ENCODE data around the gene PGAP3. TPM values are rescaled to one million over a fixed set of nuclear protein-coding genes. Genes with fewer than 3 reads are reported as not detected.
A peak's percentile ranks its signal among the peaks of the same experiment; 100 is the strongest.

Gene PGAP3
- total and polyA plus RNA-seq, 2 donors from 2014 or later = 33.8 to 48.5 TPM

DNA sequence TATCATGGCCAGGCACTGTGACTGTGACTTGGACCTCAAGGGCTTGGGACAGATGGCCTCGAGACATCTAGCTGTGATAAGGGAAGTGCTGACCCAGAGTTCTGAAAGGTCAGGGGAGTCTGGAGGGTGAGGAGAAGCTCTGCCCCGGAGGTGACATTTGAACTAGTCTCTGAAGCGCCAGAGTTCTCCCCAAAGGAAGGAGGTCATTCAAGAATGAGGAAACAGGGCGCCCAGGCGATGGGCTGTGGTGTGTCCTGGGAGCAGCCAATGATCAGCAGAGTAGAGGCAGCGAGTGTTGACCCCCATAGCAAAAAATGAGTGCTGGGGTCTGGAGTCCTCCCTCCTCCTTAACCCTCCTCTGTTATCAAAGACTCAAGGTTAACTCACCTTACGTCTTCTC is 46.0 kb downstream of the PGAP3 start:
- Histone ChIP-seq H3K27me3 (ENCODE audit: control insufficient read depth, insufficient read depth, low read length) (no peaks in the 10 kb centered on the region), H3K36me3 (ENCODE audit: control insufficient read depth in 2 of 3, insufficient read depth in 3 of 3, low read length in 3 of 3) (no peaks in the 10 kb centered on the region), H3K27ac (ENCODE audit: low read depth in 2 of 2, low read length in 2 of 2) (no peak overlapping the region), H3K9me3 (ENCODE audit: control insufficient read depth in 2 of 3, insufficient read depth in 1 of 3, low read length in 3 of 3) (no peaks in the 10 kb centered on the region), H3K4me1 (ENCODE audit: control insufficient read depth in 2 of 3, insufficient read depth in 2 of 3, low read depth in 1 of 3, low read length in 3 of 3) (peaks cover 2 to 27% (median 9%) of the 10 kb centered on the region in 3 donors), H3K9ac (ENCODE audit: low read length in 3 of 3) (no peak overlapping the region), H3K4me3 (ENCODE audit: low read length in 3 of 3) (no peak overlapping the region)
- no peak for FAIRE-seq
- TF ChIP-seq, protein P1, sequence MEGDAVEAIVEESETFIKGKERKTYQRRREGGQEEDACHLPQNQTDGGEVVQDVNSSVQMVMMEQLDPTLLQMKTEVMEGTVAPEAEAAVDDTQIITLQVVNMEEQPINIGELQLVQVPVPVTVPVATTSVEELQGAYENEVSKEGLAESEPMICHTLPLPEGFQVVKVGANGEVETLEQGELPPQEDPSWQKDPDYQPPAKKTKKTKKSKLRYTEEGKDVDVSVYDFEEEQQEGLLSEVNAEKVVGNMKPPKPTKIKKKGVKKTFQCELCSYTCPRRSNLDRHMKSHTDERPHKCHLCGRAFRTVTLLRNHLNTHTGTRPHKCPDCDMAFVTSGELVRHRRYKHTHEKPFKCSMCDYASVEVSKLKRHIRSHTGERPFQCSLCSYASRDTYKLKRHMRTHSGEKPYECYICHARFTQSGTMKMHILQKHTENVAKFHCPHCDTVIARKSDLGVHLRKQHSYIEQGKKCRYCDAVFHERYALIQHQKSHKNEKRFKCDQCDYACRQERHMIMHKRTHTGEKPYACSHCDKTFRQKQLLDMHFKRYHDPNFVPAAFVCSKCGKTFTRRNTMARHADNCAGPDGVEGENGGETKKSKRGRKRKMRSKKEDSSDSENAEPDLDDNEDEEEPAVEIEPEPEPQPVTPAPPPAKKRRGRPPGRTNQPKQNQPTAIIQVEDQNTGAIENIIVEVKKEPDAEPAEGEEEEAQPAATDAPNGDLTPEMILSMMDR (IDR thresholded peaks at IDR 0.05; ENCODE audit: borderline replicate concordance, extremely low read depth, insufficient read depth) = no peak
- intact Hi-C loops (cut with DNase I) = no loop called here
- DNase-seq = no peak

GRCh38 chr17:39641097-39641496 is 46.8 kb downstream of the PGAP3 start:
- Histone ChIP-seq H3K4me3 (ENCODE audit: low read length in 3 of 3) (no peak overlapping the region), H3K9me3 (ENCODE audit: control insufficient read depth in 2 of 3, insufficient read depth in 1 of 3, low read length in 3 of 3) (no peaks in the 10 kb centered on the region), H3K9ac (ENCODE audit: low read length in 3 of 3) (peak overlapping the region in 1 of 3 donors; percentile 36), H3K4me1 (ENCODE audit: control insufficient read depth in 2 of 3, insufficient read depth in 2 of 3, low read depth in 1 of 3, low read length in 3 of 3) (peaks cover 2 to 33% (median 13%) of the 10 kb centered on the region in 3 donors), H3K27ac (ENCODE audit: low read depth in 2 of 2, low read length in 2 of 2) (no peak overlapping the region), H3K27me3 (ENCODE audit: control insufficient read depth, insufficient read depth, low read length) (no peaks in the 10 kb centered on the region), H3K36me3 (ENCODE audit: control insufficient read depth in 2 of 3, insufficient read depth in 3 of 3, low read length in 3 of 3) (no peaks in the 10 kb centered on the region)
- intact Hi-C loops (cut with DNase I) = no loop called here
- TF ChIP-seq, protein P1 (IDR thresholded peaks at IDR 0.05; ENCODE audit: borderline replicate concordance, extremely low read depth, insufficient read depth) = no peak
- FAIRE-seq (no peak), DNase-seq (no peak)

DNA sequence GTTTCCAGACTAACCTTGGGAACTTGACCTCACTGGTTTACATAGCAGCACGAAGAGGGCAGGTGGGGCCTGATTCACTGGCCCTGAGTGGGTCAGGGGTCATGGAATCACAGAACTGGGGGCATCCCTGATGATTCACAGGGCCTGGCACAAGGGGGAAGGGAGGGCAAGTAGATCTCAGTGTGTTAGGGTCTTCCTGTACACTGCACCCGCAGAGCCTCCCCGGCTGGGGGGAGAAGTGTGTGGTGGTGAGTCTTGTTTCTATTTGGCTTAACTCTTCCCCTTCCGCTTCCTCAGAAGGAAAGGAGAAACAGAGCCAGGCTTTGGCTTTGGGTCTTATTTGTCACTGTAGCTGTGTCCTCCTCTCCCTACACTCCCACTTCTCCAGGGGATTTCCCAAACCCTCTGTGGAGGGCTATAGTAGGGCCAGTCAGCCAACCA is 47.2 kb downstream of the PGAP3 start:
- FAIRE-seq (no peak), DNase-seq (no peak)
- Histone ChIP-seq H3K36me3 (ENCODE audit: control insufficient read depth in 2 of 3, insufficient read depth in 3 of 3, low read length in 3 of 3) (no peaks in the 10 kb centered on the region), H3K4me1 (ENCODE audit: control insufficient read depth in 2 of 3, insufficient read depth in 2 of 3, low read depth in 1 of 3, low read length in 3 of 3) (peaks cover 2 to 33% (median 15%) of the 10 kb centered on the region in 3 donors), H3K9ac (ENCODE audit: low read length in 3 of 3) (peak overlapping the region in 1 of 3 donors; percentile 36), H3K27ac (ENCODE audit: low read depth in 2 of 2, low read length in 2 of 2) (no peak overlapping the region), H3K9me3 (ENCODE audit: control insufficient read depth in 2 of 3, insufficient read depth in 1 of 3, low read length in 3 of 3) (no peaks in the 10 kb centered on the region), H3K4me3 (ENCODE audit: low read length in 3 of 3) (no peak overlapping the region), H3K27me3 (ENCODE audit: control insufficient read depth, insufficient read depth, low read length) (no peaks in the 10 kb centered on the region)
- intact Hi-C loops (cut with DNase I) = no loop called here
- TF ChIP-seq, protein P1 (IDR thresholded peaks at IDR 0.05; ENCODE audit: borderline replicate concordance, extremely low read depth, insufficient read depth) = no peak

All from kidney (tissue), 14 donors.